HG03159 (cell line): ENCODE results near the gene KREMEN1.

ENCODE experiments used
- ATAC-seq: cut with Tn5 transposase; IDR thresholded peaks from one replicate; pipeline ENCODE4 v1.9.1; 2021; ENCODE audit warnings: mild to moderate bottlenecking, moderate library complexity; ENCODE audit not compliant: unreplicated experiment

KREMEN1 gene

GRCh38 chr22:29126670-29127395, 54.0 kb downstream of the KREMEN1 start:
- ATAC-seq, result no peak

GRCh38 chr22:29128891-29129807, 56.3 kb downstream of the KREMEN1 start:
- no peak for ATAC-seq

- ATAC-seq, result no peak
Observed at GRCh38 chr22:29129808-29130140, 56.9 kb downstream of the KREMEN1 start.

- no peak for ATAC-seq
Observed at GRCh38 chr22:29130476-29130875, 57.6 kb downstream of the KREMEN1 start.

GRCh38 chr22:29133603-29134133, 60.8 kb downstream of the KREMEN1 start:
- ATAC-seq, result no peak

GRCh38 chr22:29134448-29134847, 61.6 kb downstream of the KREMEN1 start:
- no peak for ATAC-seq

GRCh38 chr22:29136782-29137700, 64.2 kb downstream of the KREMEN1 start:
- no peak for ATAC-seq

- no peak for ATAC-seq
Observed at GRCh38 chr22:29138556-29139305, 65.9 kb downstream of the KREMEN1 start.

GRCh38 chr22:29139965-29140782, 67.3 kb downstream of the KREMEN1 start:
- no peak for ATAC-seq

GRCh38 chr22:29141078-29141688, 68.3 kb downstream of the KREMEN1 start:
- no peak for ATAC-seq

GRCh38 chr22:29142116-29142515, 69.3 kb downstream of the KREMEN1 start:
- ATAC-seq, result no peak

- ATAC-seq, result no peak
Observed at GRCh38 chr22:29143941-29144785, 71.3 kb downstream of the KREMEN1 start.

GRCh38 chr22:29144786-29145160, 71.9 kb downstream of the KREMEN1 start:
- no peak for ATAC-seq

- ATAC-seq, result no peak
Observed at GRCh38 chr22:29145321-29146072, 72.7 kb downstream of the KREMEN1 start.

GRCh38 chr22:29146091-29146560, 73.3 kb downstream of the KREMEN1 start:
- ATAC-seq, result no peak

- ATAC-seq, result no peak
Observed at GRCh38 chr22:29146771-29147170, 73.9 kb downstream of the KREMEN1 start.

- ATAC-seq, result no peak
Observed at GRCh38 chr22:29147331-29147899, 74.6 kb downstream of the KREMEN1 start.
